Measurements from ENCODE around the gene PAQR5.
A peak's percentile ranks its signal among the peaks of the same experiment; 100 is the strongest.

Gene PAQR5

GRCh38 chr15:69390575-69390974 lies 91.9 kb downstream of the PAQR5 start:
- no peak for DNase-seq (ENCODE audit: low read depth, low spot score)

GRCh38 chr15:69391046-69391757 lies 92.5 kb downstream of the PAQR5 start:
- no peak for DNase-seq (ENCODE audit: low read depth, low spot score)

- DNase-seq (ENCODE audit: low read depth, low spot score) = no peak
Observed at GRCh38 chr15:69392352-69392751, 93.6 kb downstream of the PAQR5 start.

GRCh38 chr15:69393831-69394491 lies 95.2 kb downstream of the PAQR5 start:
- no peak for DNase-seq (ENCODE audit: low read depth, low spot score)

- peak; percentile 40 for DNase-seq (ENCODE audit: low read depth, low spot score)
Observed at GRCh38 chr15:69394556-69395282, 96.0 kb downstream of the PAQR5 start.

- no peak for DNase-seq (ENCODE audit: low read depth, low spot score)
Observed at GRCh38 chr15:69395460-69395859, 96.7 kb downstream of the PAQR5 start.

GRCh38 chr15:69395991-69396390 lies 97.3 kb downstream of the PAQR5 start:
- no peak for DNase-seq (ENCODE audit: low read depth, low spot score)

GRCh38 chr15:69398491-69398891 lies 99.8 kb downstream of the PAQR5 start:
- no peak for DNase-seq (ENCODE audit: low read depth, low spot score)

GRCh38 chr15:69400850-69401249 lies 102.1 kb downstream of the PAQR5 start:
- no peak for DNase-seq (ENCODE audit: low read depth, low spot score)

GRCh38 chr15:69402816-69403215 lies 104.1 kb downstream of the PAQR5 start:
- no peak for DNase-seq (ENCODE audit: low read depth, low spot score)

- DNase-seq (ENCODE audit: low read depth, low spot score) = peak; percentile 28
Observed at GRCh38 chr15:69403594-69403993, 104.9 kb downstream of the PAQR5 start.

- no peak for DNase-seq (ENCODE audit: low read depth, low spot score)
Observed at GRCh38 chr15:69405110-69405509, 106.4 kb downstream of the PAQR5 start.

GRCh38 chr15:69407719-69408400 lies 109.1 kb downstream of the PAQR5 start:
- no peak for DNase-seq (ENCODE audit: low read depth, low spot score)

GRCh38 chr15:69408841-69409240 lies 110.1 kb downstream of the PAQR5 start:
- no peak for DNase-seq (ENCODE audit: low read depth, low spot score)

- DNase-seq (ENCODE audit: low read depth, low spot score) = no peak
Observed at GRCh38 chr15:69410248-69410874, 111.6 kb downstream of the PAQR5 start.

GRCh38 chr15:69412274-69412673 lies 113.6 kb downstream of the PAQR5 start:
- no peak for DNase-seq (ENCODE audit: low read depth, low spot score)

GRCh38 chr15:69412701-69413100 lies 114.0 kb downstream of the PAQR5 start:
- no peak for DNase-seq (ENCODE audit: low read depth, low spot score)

GRCh38 chr15:69413822-69414700 lies 115.3 kb downstream of the PAQR5 start, which contains the start of gene KIF23:
Gene KIF23, plus strand, starts transcription at chr15:69414349. Its CDS starts 117 bp downstream, at chr15:69414466.
- peak; percentile 69 for DNase-seq (ENCODE audit: low read depth, low spot score)

GRCh38 chr15:69414701-69415167 lies 116.0 kb downstream of the PAQR5 start:
- peak; percentile 37 for DNase-seq (ENCODE audit: low read depth, low spot score)

- no peak for DNase-seq (ENCODE audit: low read depth, low spot score)
Observed at GRCh38 chr15:69415381-69415780, 116.7 kb downstream of the PAQR5 start.

Measured in smooth muscle cell of the brain vasculature (primary cell).